ENCODE data around the gene TLE1. TPM values are rescaled to one million over a fixed set of nuclear protein-coding genes. Genes with fewer than 3 reads are reported as not detected.

Gene TLE1
- total and polyA plus RNA-seq, 2 donors, result 7.0 to 24.1 TPM

- WGBS, result 96% methylated on average over 9 of the region's 9 CpGs
- DNase-seq (ENCODE audit: low read depth in 6 of 9, low spot score in 9 of 9), result no peak
- peaks cover 0 to 3% of the 10 kb centered on the region in 2 donors for H3K9me3 ChIP-seq (ENCODE audit: control insufficient read depth in 2 of 2, insufficient read depth in 1 of 2, low read length in 1 of 2)
- H3K4me3 ChIP-seq (ENCODE audit: low read length in 2 of 2), result no peak overlapping the region
- H3K36me3 ChIP-seq (ENCODE audit: control insufficient read depth in 2 of 2, insufficient read depth in 2 of 2, low read length in 1 of 2), result no peaks in the 10 kb centered on the region
- H3K27me3 ChIP-seq (ENCODE audit: control insufficient read depth in 2 of 2, insufficient read depth in 1 of 2, low read length in 1 of 2), result no peaks in the 10 kb centered on the region
- no peaks in the 10 kb centered on the region for H3K4me1 ChIP-seq (ENCODE audit: control insufficient read depth in 2 of 2, insufficient read depth in 2 of 2, low read length in 2 of 2)
- H3K27ac ChIP-seq (ENCODE audit: low read depth in 1 of 2, low read length in 1 of 2), result no peak overlapping the region
These were observed 152.9 kb downstream of the TLE1 start for GRCh38 chr9:81536242-81537025.

- DNase-seq (ENCODE audit: low read depth in 6 of 9, low spot score in 9 of 9), result no peak
- peaks cover 0 to 3% of the 10 kb centered on the region in 2 donors for H3K9me3 ChIP-seq (ENCODE audit: control insufficient read depth in 2 of 2, insufficient read depth in 1 of 2, low read length in 1 of 2)
- no peaks in the 10 kb centered on the region for H3K4me1 ChIP-seq (ENCODE audit: control insufficient read depth in 2 of 2, insufficient read depth in 2 of 2, low read length in 2 of 2)
- WGBS, result 95% methylated on average over 9 of the region's 9 CpGs
- H3K4me3 ChIP-seq (ENCODE audit: low read length in 2 of 2), result no peak overlapping the region
- no peaks in the 10 kb centered on the region for H3K27me3 ChIP-seq (ENCODE audit: control insufficient read depth in 2 of 2, insufficient read depth in 1 of 2, low read length in 1 of 2)
- H3K36me3 ChIP-seq (ENCODE audit: control insufficient read depth in 2 of 2, insufficient read depth in 2 of 2, low read length in 1 of 2), result no peaks in the 10 kb centered on the region
- H3K27ac ChIP-seq (ENCODE audit: low read depth in 1 of 2, low read length in 1 of 2), result no peak overlapping the region
These were observed 153.7 kb downstream of the TLE1 start for GRCh38 chr9:81535542-81536241.

- Histone ChIP-seq H3K4me1 (ENCODE audit: control insufficient read depth in 2 of 2, insufficient read depth in 2 of 2, low read length in 2 of 2) (no peaks in the 10 kb centered on the region), H3K27me3 (ENCODE audit: control insufficient read depth in 2 of 2, insufficient read depth in 1 of 2, low read length in 1 of 2) (no peaks in the 10 kb centered on the region), H3K27ac (ENCODE audit: low read depth in 1 of 2, low read length in 1 of 2) (no peak overlapping the region), H3K36me3 (ENCODE audit: control insufficient read depth in 2 of 2, insufficient read depth in 2 of 2, low read length in 1 of 2) (no peaks in the 10 kb centered on the region), H3K4me3 (ENCODE audit: low read length in 2 of 2) (no peak overlapping the region), H3K9me3 (ENCODE audit: control insufficient read depth in 2 of 2, insufficient read depth in 1 of 2, low read length in 1 of 2) (peaks cover 0 to 3% of the 10 kb centered on the region in 2 donors)
- no peak for DNase-seq (ENCODE audit: low read depth in 6 of 9, low spot score in 9 of 9)
- WGBS, result 97% methylated on average over 4 of the region's 4 CpGs
These were observed 155.0 kb downstream of the TLE1 start for GRCh38 chr9:81534138-81534875.

Other genes with a start within 250 kb of the TLE1 start
- not detected for gene SPATA31D4, start 238.9 kb upstream of the TLE1 start, total RNA-seq
- gene SPATA31D4, start 238.9 kb upstream of the TLE1 start, polyA plus RNA-seq, result 0.05 TPM